ENCODE results near the gene MEX3D.

DNA sequence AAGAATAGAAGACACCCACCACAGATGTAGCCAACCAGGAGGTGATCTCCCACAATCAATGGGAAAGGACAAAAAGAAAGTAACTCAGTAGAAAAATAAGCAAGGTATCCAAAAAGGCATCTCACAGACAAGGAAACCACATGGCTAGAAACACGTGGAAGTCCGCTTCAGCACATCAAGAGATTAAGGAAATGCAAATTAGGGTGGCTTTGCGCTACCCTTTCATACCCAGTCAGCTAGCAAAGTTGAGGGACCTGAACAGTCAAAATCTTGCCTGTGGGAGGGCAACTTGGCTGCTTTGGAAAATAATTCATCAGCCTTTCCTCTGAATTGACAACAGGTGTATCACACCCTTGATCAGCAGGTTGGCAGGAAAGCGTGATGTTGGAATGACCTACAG is 48.8 kb upstream of the MEX3D start:
- TF ChIP-seq, protein P1, sequence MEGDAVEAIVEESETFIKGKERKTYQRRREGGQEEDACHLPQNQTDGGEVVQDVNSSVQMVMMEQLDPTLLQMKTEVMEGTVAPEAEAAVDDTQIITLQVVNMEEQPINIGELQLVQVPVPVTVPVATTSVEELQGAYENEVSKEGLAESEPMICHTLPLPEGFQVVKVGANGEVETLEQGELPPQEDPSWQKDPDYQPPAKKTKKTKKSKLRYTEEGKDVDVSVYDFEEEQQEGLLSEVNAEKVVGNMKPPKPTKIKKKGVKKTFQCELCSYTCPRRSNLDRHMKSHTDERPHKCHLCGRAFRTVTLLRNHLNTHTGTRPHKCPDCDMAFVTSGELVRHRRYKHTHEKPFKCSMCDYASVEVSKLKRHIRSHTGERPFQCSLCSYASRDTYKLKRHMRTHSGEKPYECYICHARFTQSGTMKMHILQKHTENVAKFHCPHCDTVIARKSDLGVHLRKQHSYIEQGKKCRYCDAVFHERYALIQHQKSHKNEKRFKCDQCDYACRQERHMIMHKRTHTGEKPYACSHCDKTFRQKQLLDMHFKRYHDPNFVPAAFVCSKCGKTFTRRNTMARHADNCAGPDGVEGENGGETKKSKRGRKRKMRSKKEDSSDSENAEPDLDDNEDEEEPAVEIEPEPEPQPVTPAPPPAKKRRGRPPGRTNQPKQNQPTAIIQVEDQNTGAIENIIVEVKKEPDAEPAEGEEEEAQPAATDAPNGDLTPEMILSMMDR (conservative IDR thresholded peaks at IDR 0.05) = no peak
- TF ChIP-seq EZH2 (IDR thresholded peaks at IDR 0.05; ENCODE audit: low read depth) = no peak

All from PC-9 (cell line).